HepG2 (cell line): ENCODE data around the gene ACTN1. TPM values are rescaled to one million over a fixed set of nuclear protein-coding genes. Genes with fewer than 3 reads are reported as not detected.
A peak's percentile ranks its signal among the peaks of the same experiment; 100 is the strongest.

Experiments
- GATA4 ChIP-seq: sonication (generic); IDR thresholded peaks from 2 replicates; pipeline ENCODE4 v1.6.1; 2016; ENCODE audit warnings: antibody characterized with exemption, low read depth, borderline replicate concordance
- HMG20B ChIP-seq: conservative IDR thresholded peaks from 2 replicates; pipeline ENCODE4 v1.6.1; 2016; ENCODE audit warnings: missing genetic modification reagents, missing compliant biosample characterization
- JDP2 ChIP-seq: sonication (generic); formaldehyde crosslinking; IDR thresholded peaks from 2 replicates; pipeline ENCODE4 v1.8.1; 2022; ENCODE audit warnings: missing genetic modification reagents, borderline replicate concordance
- LCORL ChIP-seq, 2 experiments: fragments of 450-650 bp in 1 of 2; sonication (generic) in 1 of 2; formaldehyde crosslinking in 1 of 2; IDR thresholded peaks; 2 replicates each; pipeline versions ENCODE4 v1.5.0 to v1.6.1; 2017 to 2020; ENCODE audit warnings: antibody characterized with exemption in 1 of 2, missing genetic modification reagents in 1 of 2
- RXRA ChIP-seq: sonication (generic); formaldehyde crosslinking; IDR thresholded peaks from 2 replicates; pipeline ENCODE4 v1.5.1; 2020; ENCODE audit warnings: missing genetic modification reagents
- SALL2 ChIP-seq: sonication (generic); formaldehyde crosslinking; IDR thresholded peaks from 2 replicates; pipeline ENCODE4 v1.8.1; 2023; ENCODE audit warnings: mild to moderate bottlenecking, missing genetic modification reagents, inconsistent platforms
- SOX13 ChIP-seq, 3 experiments: fragments of 450-650 bp in 1 of 3; sonication (generic) in 1 of 3; formaldehyde crosslinking in 1 of 3; IDR thresholded peaks in 2 of 3; conservative IDR thresholded peaks in 1 of 3; 2 replicates each; pipeline versions ENCODE4 v1.5.0 to v1.6.1; 2016 to 2020; ENCODE audit warnings: antibody characterized with exemption in 1 of 3, mild to moderate bottlenecking in 1 of 3, missing compliant biosample characterization in 1 of 3, missing genetic modification reagents in 1 of 3, moderate library complexity in 1 of 3
- TEAD3 ChIP-seq: optimal IDR thresholded peaks from 2 replicates; pipeline ENCODE3; 2016; ENCODE audit warnings: borderline replicate concordance
- TOE1 ChIP-seq: sonication (generic); formaldehyde crosslinking; IDR thresholded peaks from 2 replicates; pipeline ENCODE4 v1.4.0; 2020; ENCODE audit warnings: mild to moderate bottlenecking, missing genetic modification reagents
- ZNF138 ChIP-seq: sonication (generic); formaldehyde crosslinking; IDR thresholded peaks from 2 replicates; pipeline ENCODE4 v1.5.0; 2020; ENCODE audit warnings: mild to moderate bottlenecking, low read depth, missing genetic modification reagents
- polyA plus RNA-seq, 8 experiments: library from polyadenylated mRNA; depleted of rRNA in 3 of 8; stranded (reverse) in 7 of 8; unstranded in 1 of 8; fragments of >200 nt; fragmentation: Illumina TruSeq in 4 of 8; extraction: Trizol in 4 of 8; gene quantifications; 2 replicates each; pipeline versions ENCODE4 v1.2.1 to v1.2.3, GENCODE V29; 2011 to 2016; ENCODE audit warnings: low read depth in 4 of 8, missing spikeins in 1 of 8, mixed read lengths in 1 of 8; ENCODE audit not compliant: insufficient read depth in 1 of 8
- total RNA-seq, 5 experiments: library from RNA; depleted of rRNA; stranded (reverse); fragments of >200 nt; fragmentation: Illumina TruSeq; extraction: Trizol; gene quantifications; 2 replicates each; pipeline ENCODE4 v1.2.3, GENCODE V29; 2016; ENCODE audit warnings: low read depth in 1 of 5
- TF ChIP-seq, protein P1 (sequence below): IDR thresholded peaks from 2 replicates; pipeline ENCODE4 v1.6.1; 2016; ENCODE audit warnings: low read depth
- TF ChIP-seq, protein P2 (sequence below): sonication (generic); formaldehyde crosslinking; IDR thresholded peaks from 2 replicates; pipeline ENCODE4 v1.9.0; 2021; ENCODE audit warnings: missing genetic modification reagents, borderline replicate concordance
- TF ChIP-seq, protein P3 (sequence below): sonication (generic); formaldehyde crosslinking; IDR thresholded peaks from 2 replicates; pipeline ENCODE4 v1.8.0; 2022; ENCODE audit warnings: mild to moderate bottlenecking, missing genetic modification reagents; ENCODE audit not compliant: insufficient replicate concordance
- TF ChIP-seq, protein P4 (sequence below): sonication (generic); formaldehyde crosslinking; IDR thresholded peaks from 2 replicates; pipeline ENCODE4 v1.5.0; 2020; ENCODE audit warnings: mild to moderate bottlenecking, missing genetic modification reagents
- TF ChIP-seq, protein P5 (sequence below): sonication (generic); formaldehyde crosslinking; IDR thresholded peaks from 2 replicates; pipeline ENCODE4 v1.4.0; 2020; ENCODE audit warnings: missing genetic modification reagents
- TF ChIP-seq, protein P6 (sequence below): sonication (generic); formaldehyde crosslinking; IDR thresholded peaks from 2 replicates; pipeline ENCODE4 v1.4.0; 2020; ENCODE audit warnings: missing genetic modification reagents

ACTN1 gene
- total and polyA plus RNA-seq, 2 of the 13 experiments (the other 11 are each of a cell fraction or from before 2014, with no cell fraction given) = 58.6 to 162 TPM

DNA sequence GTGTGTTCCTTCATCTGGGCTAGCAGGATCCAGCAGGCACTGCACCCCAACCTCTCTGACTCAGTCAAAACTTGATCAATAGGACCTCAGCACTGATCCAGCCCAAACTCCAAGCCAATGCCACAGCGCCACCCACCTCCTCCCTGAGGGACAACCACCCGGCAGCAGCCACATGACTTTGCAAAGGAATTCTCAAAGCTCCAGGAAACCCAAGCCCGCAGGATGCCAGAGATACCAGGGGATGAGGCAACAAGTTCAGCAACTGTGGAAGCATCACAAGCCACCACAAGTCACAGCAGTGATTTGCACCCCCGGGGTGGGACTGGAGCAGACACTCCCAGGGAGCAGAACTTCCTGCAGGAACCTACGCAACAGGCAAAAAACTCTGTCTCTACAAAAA, 37.3 kb downstream of the ACTN1 start (continued):
- TF ChIP-seq, protein P1, sequence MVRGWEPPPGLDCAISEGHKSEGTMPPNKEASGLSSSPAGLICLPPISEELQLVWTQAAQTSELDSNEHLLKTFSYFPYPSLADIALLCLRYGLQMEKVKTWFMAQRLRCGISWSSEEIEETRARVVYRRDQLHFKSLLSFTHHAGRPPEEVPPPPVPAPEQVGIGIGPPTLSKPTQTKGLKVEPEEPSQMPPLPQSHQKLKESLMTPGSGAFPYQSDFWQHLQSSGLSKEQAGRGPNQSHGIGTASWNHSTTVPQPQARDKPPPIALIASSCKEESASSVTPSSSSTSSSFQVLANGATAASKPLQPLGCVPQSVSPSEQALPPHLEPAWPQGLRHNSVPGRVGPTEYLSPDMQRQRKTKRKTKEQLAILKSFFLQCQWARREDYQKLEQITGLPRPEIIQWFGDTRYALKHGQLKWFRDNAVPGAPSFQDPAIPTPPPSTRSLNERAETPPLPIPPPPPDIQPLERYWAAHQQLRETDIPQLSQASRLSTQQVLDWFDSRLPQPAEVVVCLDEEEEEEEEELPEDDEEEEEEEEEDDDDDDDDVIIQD (CRISPR knock-in tag) = no peak
- TF ChIP-seq TOE1 = no peak
- TF ChIP-seq, protein P2, sequence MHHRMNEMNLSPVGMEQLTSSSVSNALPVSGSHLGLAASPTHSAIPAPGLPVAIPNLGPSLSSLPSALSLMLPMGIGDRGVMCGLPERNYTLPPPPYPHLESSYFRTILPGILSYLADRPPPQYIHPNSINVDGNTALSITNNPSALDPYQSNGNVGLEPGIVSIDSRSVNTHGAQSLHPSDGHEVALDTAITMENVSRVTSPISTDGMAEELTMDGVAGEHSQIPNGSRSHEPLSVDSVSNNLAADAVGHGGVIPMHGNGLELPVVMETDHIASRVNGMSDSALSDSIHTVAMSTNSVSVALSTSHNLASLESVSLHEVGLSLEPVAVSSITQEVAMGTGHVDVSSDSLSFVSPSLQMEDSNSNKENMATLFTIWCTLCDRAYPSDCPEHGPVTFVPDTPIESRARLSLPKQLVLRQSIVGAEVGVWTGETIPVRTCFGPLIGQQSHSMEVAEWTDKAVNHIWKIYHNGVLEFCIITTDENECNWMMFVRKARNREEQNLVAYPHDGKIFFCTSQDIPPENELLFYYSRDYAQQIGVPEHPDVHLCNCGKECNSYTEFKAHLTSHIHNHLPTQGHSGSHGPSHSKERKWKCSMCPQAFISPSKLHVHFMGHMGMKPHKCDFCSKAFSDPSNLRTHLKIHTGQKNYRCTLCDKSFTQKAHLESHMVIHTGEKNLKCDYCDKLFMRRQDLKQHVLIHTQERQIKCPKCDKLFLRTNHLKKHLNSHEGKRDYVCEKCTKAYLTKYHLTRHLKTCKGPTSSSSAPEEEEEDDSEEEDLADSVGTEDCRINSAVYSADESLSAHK (CRISPR knock-in tag) = no peak
- TF ChIP-seq SOX13 (IDR thresholded peaks at IDR 0.05) = no peak
- peak in 1 of 2 experiments; percentile 33; a peak in 1 of 4 replicates for TF ChIP-seq SOX13 (CRISPR knock-in tag; conservative IDR thresholded peaks at IDR 0.05 in 1 of 2, IDR thresholded peaks at IDR 0.05 in 1 of 2)
- TF ChIP-seq, protein P3, sequence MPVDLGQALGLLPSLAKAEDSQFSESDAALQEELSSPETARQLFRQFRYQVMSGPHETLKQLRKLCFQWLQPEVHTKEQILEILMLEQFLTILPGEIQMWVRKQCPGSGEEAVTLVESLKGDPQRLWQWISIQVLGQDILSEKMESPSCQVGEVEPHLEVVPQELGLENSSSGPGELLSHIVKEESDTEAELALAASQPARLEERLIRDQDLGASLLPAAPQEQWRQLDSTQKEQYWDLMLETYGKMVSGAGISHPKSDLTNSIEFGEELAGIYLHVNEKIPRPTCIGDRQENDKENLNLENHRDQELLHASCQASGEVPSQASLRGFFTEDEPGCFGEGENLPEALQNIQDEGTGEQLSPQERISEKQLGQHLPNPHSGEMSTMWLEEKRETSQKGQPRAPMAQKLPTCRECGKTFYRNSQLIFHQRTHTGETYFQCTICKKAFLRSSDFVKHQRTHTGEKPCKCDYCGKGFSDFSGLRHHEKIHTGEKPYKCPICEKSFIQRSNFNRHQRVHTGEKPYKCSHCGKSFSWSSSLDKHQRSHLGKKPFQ (CRISPR knock-in tag) = no peak
- TF ChIP-seq, protein P4, sequence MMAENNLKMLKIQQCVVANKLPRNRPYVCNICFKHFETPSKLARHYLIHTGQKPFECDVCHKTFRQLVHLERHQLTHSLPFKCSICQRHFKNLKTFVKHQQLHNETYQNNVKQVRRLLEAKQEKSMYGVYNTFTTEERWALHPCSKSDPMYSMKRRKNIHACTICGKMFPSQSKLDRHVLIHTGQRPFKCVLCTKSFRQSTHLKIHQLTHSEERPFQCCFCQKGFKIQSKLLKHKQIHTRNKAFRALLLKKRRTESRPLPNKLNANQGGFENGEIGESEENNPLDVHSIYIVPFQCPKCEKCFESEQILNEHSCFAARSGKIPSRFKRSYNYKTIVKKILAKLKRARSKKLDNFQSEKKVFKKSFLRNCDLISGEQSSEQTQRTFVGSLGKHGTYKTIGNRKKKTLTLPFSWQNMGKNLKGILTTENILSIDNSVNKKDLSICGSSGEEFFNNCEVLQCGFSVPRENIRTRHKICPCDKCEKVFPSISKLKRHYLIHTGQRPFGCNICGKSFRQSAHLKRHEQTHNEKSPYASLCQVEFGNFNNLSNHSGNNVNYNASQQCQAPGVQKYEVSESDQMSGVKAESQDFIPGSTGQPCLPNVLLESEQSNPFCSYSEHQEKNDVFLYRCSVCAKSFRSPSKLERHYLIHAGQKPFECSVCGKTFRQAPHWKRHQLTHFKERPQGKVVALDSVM (CRISPR knock-in tag) = peak; percentile 48; the same call in 1 of the 2 replicates
- TF ChIP-seq HMG20B (CRISPR knock-in tag) = peak; percentile 48; the same call in 1 of the 2 replicates
- no peak for TF ChIP-seq JDP2
- TF ChIP-seq SALL2 (CRISPR knock-in tag) = no peak
- TF ChIP-seq, protein P5, sequence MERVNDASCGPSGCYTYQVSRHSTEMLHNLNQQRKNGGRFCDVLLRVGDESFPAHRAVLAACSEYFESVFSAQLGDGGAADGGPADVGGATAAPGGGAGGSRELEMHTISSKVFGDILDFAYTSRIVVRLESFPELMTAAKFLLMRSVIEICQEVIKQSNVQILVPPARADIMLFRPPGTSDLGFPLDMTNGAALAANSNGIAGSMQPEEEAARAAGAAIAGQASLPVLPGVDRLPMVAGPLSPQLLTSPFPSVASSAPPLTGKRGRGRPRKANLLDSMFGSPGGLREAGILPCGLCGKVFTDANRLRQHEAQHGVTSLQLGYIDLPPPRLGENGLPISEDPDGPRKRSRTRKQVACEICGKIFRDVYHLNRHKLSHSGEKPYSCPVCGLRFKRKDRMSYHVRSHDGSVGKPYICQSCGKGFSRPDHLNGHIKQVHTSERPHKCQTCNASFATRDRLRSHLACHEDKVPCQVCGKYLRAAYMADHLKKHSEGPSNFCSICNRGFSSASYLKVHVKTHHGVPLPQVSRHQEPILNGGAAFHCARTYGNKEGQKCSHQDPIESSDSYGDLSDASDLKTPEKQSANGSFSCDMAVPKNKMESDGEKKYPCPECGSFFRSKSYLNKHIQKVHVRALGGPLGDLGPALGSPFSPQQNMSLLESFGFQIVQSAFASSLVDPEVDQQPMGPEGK (CRISPR knock-in tag) = 0 out of 2 replicates have a peak, but pooled peaks have one; percentile 9
- 0 out of 2 replicates have a peak, but pooled peaks have one; percentile 32 for TF ChIP-seq LCORL (IDR thresholded peaks at IDR 0.05)
- TF ChIP-seq LCORL (CRISPR knock-in tag; IDR thresholded peaks at IDR 0.05) = no peak
- TF ChIP-seq, protein P6, sequence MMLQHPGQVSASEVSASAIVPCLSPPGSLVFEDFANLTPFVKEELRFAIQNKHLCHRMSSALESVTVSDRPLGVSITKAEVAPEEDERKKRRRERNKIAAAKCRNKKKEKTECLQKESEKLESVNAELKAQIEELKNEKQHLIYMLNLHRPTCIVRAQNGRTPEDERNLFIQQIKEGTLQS (CRISPR knock-in tag) = peak; percentile 87; the same call in 1 of the 2 replicates
- TF ChIP-seq GATA4 = no peak
- peak; percentile 25; the same call in 1 of the 2 replicates for TF ChIP-seq RXRA (CRISPR knock-in tag)
- TF ChIP-seq ZNF138 (CRISPR knock-in tag) = no peak
- TF ChIP-seq TEAD3 (CRISPR knock-in tag) = peak; percentile 96
